Ecto neural progenitor cell (in vitro differentiated cells): ENCODE data around the gene DOK4.
"Not testable (repeated sequence)": the region's sequence is repeated elsewhere in the genome, so short reads cannot be mapped to it uniquely, and the experiment has no call there.

ENCODE experiments used
- DNase-seq: peaks from one replicate; pipeline ENCODE4 v3.0.0-alpha.2; 2018; ENCODE audit warnings: low spot score

Gene DOK4

GRCh38 chr16:57446531-57447185 lies 39.6 kb downstream of the DOK4 start:
- no peak for DNase-seq

GRCh38 chr16:57445510-57445909 lies 40.8 kb downstream of the DOK4 start:
- DNase-seq, result no peak

- no peak for DNase-seq
Observed at GRCh38 chr16:57444711-57445110, 41.6 kb downstream of the DOK4 start.

GRCh38 chr16:57440551-57440950 lies 45.7 kb downstream of the DOK4 start:
- not testable (repeated sequence) for DNase-seq

DNA sequence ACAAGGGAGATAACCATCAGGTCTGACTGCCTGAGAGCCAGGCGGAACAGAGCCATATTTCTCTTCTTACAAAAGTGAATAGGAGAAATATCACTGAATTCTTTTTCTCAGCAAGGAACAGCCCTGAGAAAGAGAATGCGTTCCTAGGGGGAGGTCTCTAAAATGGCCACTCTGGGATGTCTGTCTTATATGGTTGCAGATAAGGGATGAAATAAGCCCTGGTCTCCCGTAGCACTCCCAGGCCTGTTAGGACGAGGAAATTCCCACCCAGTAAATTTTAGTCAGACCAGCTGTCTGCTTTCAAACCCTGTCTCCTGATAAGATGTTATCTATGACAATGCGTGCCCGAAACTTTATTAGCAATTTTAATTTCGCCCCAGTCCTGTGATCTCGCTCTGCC lies 46.3 kb downstream of the DOK4 start:
- DNase-seq, result not testable (repeated sequence)

- no peak for DNase-seq
Observed at GRCh38 chr16:57435838-57436237, 50.5 kb downstream of the DOK4 start.

- DNase-seq, result no peak
Observed at GRCh38 chr16:57434003-57434402, 52.3 kb downstream of the DOK4 start.

- no peak for DNase-seq
Observed at GRCh38 chr16:57432989-57433388, 53.3 kb downstream of the DOK4 start.

DNA sequence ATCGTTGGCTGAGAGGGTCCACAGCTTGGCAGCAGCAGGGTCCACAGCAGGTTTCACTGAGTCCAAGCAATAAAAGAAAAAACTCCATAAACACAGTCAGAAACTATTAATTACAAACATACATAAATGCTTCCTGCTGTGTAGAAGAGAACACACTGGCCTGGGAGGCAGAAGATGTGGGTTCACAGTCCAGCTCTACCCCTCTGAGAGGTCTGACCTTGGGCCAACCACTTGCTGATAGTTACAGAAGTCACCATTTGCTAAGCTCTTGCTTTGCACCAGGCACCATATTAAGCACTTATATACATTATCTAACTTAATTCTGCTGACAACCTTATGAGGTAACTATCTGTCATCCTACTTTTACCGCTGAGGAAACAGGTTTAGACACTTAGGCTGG lies 53.8 kb downstream of the DOK4 start:
- DNase-seq, result no peak

- no peak for DNase-seq
Observed at GRCh38 chr16:57430955-57431354, 55.3 kb downstream of the DOK4 start.

GRCh38 chr16:57427824-57428223 lies 58.5 kb downstream of the DOK4 start:
- no peak for DNase-seq

DNA sequence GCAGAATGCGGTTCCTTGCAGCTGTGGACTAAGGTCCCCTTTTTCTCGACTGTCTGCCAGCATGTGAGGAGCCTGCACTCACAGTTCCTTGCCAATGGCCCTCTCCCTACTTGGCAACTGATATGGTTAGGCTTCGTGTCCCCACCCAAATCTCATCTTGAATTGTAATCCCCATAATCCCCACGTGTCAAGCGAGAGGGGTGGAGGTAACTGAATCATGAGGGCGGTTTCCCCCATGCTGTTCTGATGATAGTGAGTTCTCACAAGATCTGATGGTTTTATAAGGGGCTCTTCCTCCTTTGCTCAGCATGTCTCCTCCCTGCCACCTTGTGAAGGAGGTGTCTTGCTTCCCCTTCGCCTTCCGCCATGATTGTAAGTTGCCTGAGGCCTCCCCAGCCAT lies 59.0 kb downstream of the DOK4 start:
- no peak for DNase-seq

GRCh38 chr16:57426356-57426755 lies 59.9 kb downstream of the DOK4 start:
- no peak for DNase-seq

DNA sequence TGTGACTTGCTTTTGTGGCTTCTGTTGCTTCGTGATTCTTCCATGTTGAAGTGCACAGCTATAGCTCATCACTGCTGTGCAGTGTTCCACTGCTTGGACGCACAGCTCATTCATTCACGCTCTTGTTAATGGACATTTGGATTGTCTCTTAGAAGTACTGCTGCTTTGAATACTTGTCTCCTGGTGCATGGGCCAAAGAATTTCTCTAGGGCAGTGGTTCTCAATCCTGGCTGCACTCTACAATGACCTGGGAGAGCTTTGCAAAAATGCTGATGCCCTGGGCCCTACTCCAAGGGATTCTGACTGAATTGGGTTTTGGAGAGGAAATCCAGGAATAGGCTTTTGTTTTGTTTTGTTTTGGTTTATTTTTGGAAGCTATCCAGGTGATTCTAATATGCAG lies 61.7 kb downstream of the DOK4 start:
- DNase-seq, result no peak

GRCh38 chr16:57423152-57423551 lies 63.1 kb downstream of the DOK4 start:
- DNase-seq, result no peak

DNA sequence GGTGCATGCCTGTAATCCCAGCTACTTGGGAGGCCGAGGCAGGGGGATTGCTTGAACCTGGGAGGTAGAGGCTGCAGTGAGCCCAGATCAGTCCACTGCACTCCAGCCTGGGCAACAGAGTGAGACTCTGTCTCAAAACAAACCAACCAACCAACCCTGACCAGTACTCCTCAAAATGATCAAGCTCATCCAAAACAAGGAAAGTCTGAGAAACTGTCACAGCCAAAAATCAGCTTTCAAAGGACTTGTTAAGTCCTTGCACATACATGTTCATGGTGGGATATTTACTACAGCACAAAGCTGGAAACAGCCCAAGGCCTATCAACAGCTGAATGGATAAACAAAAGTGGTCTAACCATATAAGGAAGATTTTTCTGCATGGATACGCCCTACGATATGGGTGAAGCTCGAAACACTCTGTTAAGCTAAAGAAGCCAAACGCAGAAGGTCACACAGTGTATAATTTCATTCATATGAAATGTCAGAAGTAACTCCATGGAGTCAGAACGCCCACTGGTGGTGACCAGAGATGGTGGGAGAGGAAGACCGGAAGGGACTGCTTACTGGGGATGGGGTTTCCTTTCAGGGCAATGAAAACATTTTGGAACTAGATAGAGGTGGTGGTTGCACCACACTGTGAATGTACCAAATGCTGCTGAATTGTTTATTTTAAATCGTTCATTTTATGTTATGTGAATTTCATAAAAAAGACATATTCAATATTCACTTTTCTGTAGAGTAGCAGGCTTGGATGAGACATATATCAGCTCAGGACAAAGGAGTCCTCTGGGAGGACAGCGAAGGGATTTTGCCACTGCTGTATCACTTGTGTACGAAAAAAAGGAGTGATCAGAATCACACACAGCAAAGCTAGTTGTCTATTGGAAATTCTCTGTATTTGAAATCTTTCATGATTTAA lies 64.0 kb downstream of the DOK4 start:
- peak; percentile 62 for DNase-seq
